Measurements from ENCODE around the gene ACSS2.

GRCh38 chr20:34951252-34951651, 74.8 kb downstream of the ACSS2 start:
- TF ChIP-seq GATA3 (IDR thresholded peaks at IDR 0.05; ENCODE audit: low read depth, low read length): no peak
- no peak for TF ChIP-seq GATA2 (IDR thresholded peaks at IDR 0.05; ENCODE audit: low read depth, low read length)
